ENCODE data around the gene PTGER1. TPM values are rescaled to one million over a fixed set of nuclear protein-coding genes. Genes with fewer than 3 reads are reported as not detected.

PTGER1 gene
- total RNA-seq, 1 experiment from 2014 or later, result 2.2 TPM

DNA sequence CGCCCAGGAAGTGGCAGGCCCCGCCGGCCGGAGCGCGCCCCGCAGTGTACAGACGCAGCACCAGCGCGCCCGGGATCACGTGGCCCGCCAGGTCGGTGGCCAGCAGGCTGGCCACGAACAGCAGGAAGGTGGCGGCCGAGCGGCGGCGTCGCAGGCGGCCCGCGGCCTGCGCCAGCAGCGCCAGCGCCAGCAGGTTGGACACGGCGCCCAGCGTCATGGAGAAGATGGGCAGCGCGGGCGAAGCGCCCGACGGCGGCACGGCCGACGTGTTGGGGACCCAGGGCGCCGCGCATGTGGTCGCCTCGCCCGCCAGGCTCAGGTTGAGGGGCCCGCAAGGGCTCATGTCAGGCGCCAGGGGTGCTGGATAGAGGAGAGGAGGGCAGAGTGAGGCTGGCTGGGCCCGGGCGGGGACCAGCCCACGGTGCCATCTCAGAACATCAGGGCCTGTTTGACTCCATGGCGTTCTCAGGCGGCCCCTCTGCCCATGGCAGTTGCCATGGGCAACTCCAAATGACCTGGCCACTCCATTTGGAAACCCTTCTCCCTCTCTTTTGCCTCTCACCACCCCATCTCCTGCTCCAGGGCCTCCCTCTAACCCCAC is 1.1 kb downstream of the PTGER1 start:
- intact Hi-C loops (cut with micrococcal nuclease; ENCODE audit: unreplicated experiment) (no loop called here), in situ Hi-C loops (cut with HindIII; ENCODE audit: low pct_unique_long_range_greater_than_20kb, low sequenced_read_pairs) (no loop called here)
- H3K27me3 ChIP-seq (ENCODE audit: control insufficient read depth, insufficient read depth, low read length), result no peaks in the 10 kb centered on the region
- no peak overlapping the region for H3K27ac ChIP-seq (ENCODE audit: low read length)
- no peaks in the 10 kb centered on the region for H3K36me3 ChIP-seq (ENCODE audit: control insufficient read depth, insufficient read depth, low read length)
- ChIA-PET CTCF (no interaction called here), POLR2A (no interaction called here)
- no peaks in the 10 kb centered on the region for H3K9me3 ChIP-seq (ENCODE audit: control insufficient read depth, insufficient read depth, low read depth, low read length)
- H3K4me3 ChIP-seq (ENCODE audit: low read depth in 2 of 2, low read length in 2 of 2), result no peak overlapping the region
- DNase-seq (ENCODE audit: low read depth, low spot score), result no peak
- TF ChIP-seq, protein P1, sequence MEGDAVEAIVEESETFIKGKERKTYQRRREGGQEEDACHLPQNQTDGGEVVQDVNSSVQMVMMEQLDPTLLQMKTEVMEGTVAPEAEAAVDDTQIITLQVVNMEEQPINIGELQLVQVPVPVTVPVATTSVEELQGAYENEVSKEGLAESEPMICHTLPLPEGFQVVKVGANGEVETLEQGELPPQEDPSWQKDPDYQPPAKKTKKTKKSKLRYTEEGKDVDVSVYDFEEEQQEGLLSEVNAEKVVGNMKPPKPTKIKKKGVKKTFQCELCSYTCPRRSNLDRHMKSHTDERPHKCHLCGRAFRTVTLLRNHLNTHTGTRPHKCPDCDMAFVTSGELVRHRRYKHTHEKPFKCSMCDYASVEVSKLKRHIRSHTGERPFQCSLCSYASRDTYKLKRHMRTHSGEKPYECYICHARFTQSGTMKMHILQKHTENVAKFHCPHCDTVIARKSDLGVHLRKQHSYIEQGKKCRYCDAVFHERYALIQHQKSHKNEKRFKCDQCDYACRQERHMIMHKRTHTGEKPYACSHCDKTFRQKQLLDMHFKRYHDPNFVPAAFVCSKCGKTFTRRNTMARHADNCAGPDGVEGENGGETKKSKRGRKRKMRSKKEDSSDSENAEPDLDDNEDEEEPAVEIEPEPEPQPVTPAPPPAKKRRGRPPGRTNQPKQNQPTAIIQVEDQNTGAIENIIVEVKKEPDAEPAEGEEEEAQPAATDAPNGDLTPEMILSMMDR (IDR thresholded peaks at IDR 0.05), result no peak
- no peak for TF ChIP-seq POLR2AphosphoS5 (IDR thresholded peaks at IDR 0.05; ENCODE audit: low read depth, low read length)
- no peak for TF ChIP-seq SIN3A (IDR thresholded peaks at IDR 0.05; ENCODE audit: borderline replicate concordance, insufficient read depth, low read depth, low read length)
- TF ChIP-seq, protein P2, sequence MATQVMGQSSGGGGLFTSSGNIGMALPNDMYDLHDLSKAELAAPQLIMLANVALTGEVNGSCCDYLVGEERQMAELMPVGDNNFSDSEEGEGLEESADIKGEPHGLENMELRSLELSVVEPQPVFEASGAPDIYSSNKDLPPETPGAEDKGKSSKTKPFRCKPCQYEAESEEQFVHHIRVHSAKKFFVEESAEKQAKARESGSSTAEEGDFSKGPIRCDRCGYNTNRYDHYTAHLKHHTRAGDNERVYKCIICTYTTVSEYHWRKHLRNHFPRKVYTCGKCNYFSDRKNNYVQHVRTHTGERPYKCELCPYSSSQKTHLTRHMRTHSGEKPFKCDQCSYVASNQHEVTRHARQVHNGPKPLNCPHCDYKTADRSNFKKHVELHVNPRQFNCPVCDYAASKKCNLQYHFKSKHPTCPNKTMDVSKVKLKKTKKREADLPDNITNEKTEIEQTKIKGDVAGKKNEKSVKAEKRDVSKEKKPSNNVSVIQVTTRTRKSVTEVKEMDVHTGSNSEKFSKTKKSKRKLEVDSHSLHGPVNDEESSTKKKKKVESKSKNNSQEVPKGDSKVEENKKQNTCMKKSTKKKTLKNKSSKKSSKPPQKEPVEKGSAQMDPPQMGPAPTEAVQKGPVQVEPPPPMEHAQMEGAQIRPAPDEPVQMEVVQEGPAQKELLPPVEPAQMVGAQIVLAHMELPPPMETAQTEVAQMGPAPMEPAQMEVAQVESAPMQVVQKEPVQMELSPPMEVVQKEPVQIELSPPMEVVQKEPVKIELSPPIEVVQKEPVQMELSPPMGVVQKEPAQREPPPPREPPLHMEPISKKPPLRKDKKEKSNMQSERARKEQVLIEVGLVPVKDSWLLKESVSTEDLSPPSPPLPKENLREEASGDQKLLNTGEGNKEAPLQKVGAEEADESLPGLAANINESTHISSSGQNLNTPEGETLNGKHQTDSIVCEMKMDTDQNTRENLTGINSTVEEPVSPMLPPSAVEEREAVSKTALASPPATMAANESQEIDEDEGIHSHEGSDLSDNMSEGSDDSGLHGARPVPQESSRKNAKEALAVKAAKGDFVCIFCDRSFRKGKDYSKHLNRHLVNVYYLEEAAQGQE (IDR thresholded peaks at IDR 0.05; ENCODE audit: insufficient read depth in 1 of 2, low read depth in 2 of 2, low read length in 1 of 2), result no peak
- no peak for TF ChIP-seq TCF7L2 (IDR thresholded peaks at IDR 0.05; ENCODE audit: low read depth, low read length)
- no peak for ATAC-seq
- BruUV-seq (replicated peaks), result no TSS peak
- H3K4me1 ChIP-seq (ENCODE audit: control insufficient read depth, insufficient read depth, low read length), result peaks cover 27% of the 10 kb centered on the region

DNA sequence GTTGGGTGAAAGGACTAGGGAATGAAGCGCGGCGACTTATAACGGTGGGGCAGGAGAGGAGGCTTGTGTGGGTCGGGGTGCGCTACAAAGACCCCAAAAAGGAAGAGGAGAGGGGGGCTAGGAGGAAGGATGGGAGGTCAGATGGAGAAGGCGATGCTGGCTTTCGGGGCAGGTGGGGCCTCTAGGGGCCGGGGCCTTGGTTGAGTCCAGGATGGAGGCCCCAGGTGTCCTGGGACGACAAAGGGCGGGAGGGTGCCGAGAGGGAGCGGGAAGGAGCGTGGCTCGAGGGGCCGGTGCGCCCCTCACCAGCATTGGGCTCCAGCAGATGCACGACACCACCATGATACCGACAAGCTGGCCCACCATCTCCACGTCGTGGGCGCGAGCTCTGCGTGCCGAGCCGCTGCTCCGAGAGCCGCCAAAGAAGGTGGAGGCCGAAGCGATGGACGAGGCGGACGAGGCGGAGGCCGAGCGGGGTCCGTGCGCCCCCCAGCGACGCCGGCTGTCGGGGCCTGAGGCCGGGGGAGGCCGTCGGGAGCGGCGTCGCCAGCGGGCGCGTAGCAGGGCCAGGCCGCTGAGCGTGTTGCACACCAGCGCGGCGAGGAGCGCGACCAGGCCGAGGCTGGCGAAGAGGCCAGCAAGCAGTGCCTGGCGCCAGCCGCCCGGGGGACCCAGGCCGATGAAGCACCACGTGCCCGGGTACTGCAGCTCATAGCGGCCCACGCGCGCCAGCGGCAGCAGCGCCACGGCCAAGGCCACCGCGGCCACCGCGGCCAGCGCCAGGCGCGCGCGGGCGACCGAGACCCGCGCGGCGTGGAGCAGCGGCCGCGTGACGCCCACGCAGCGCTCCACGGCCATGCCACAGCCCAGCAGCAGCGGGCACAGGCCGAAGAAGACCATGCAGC is 1.8 kb downstream of the PTGER1 start:
- Histone ChIP-seq H3K27ac (ENCODE audit: low read length) (no peak overlapping the region), H3K4me3 (ENCODE audit: low read depth in 2 of 2, low read length in 2 of 2) (no peak overlapping the region), H3K36me3 (ENCODE audit: control insufficient read depth, insufficient read depth, low read length) (no peaks in the 10 kb centered on the region), H3K9me3 (ENCODE audit: control insufficient read depth, insufficient read depth, low read depth, low read length) (no peaks in the 10 kb centered on the region), H3K27me3 (ENCODE audit: control insufficient read depth, insufficient read depth, low read length) (no peaks in the 10 kb centered on the region), H3K4me1 (ENCODE audit: control insufficient read depth, insufficient read depth, low read length) (peaks cover 27% of the 10 kb centered on the region)
- DNase-seq (ENCODE audit: low read depth, low spot score), result no peak
- ChIA-PET CTCF (no interaction called here), POLR2A (no interaction called here)
- no peak for ATAC-seq
- TF ChIP-seq SIN3A (IDR thresholded peaks at IDR 0.05; ENCODE audit: borderline replicate concordance, insufficient read depth, low read depth, low read length) (no peak), POLR2AphosphoS5 (IDR thresholded peaks at IDR 0.05; ENCODE audit: low read depth, low read length) (no peak), TCF7L2 (IDR thresholded peaks at IDR 0.05; ENCODE audit: low read depth, low read length) (no peak)
- TF ChIP-seq, protein P1 (IDR thresholded peaks at IDR 0.05), result no peak
- TF ChIP-seq, protein P2 (IDR thresholded peaks at IDR 0.05; ENCODE audit: insufficient read depth in 1 of 2, low read depth in 2 of 2, low read length in 1 of 2), result no peak
- BruUV-seq (replicated peaks), result no TSS peak
- intact Hi-C loops (cut with micrococcal nuclease; ENCODE audit: unreplicated experiment), result no loop called here
- in situ Hi-C loops (cut with HindIII; ENCODE audit: low pct_unique_long_range_greater_than_20kb, low sequenced_read_pairs), result no loop called here
